Astrocyte (in vitro differentiated cells and primary cell): ENCODE data around the gene FNDC3B. TPM values are rescaled to one million over a fixed set of nuclear protein-coding genes. Genes with fewer than 3 reads are reported as not detected.

Experiments
- DNase-seq: peaks from one replicate; pipeline ENCODE4 v3.0.0-alpha.2; 2010; ENCODE audit warnings: low read depth
- FAIRE-seq: peaks from 2 replicates; lab custom pipeline; 2011; peaks lifted over from hg19 to GRCh38; lab: Jason Lieb, UNC
- H2AFZ ChIP-seq: 2 replicates; pipeline ENCODE4 v1.6.0; 2012; ENCODE audit warnings: low read depth, low read length, inconsistent platforms
- H3K27ac ChIP-seq: 2 replicates; pipeline ENCODE4 v1.5.1; 2011; ENCODE audit warnings: low read depth, low read length, inconsistent platforms
- H3K27me3 ChIP-seq: 2 replicates; pipeline ENCODE4 v1.6.0; 2011; ENCODE audit warnings: low read length, inconsistent platforms; ENCODE audit not compliant: insufficient read depth
- H3K36me3 ChIP-seq: 2 replicates; pipeline ENCODE4 v1.5.1; 2011; ENCODE audit warnings: low read length, inconsistent platforms; ENCODE audit not compliant: insufficient read depth
- H3K4me1 ChIP-seq: 2 replicates; pipeline ENCODE4 v1.5.1; 2011; ENCODE audit warnings: low read length, inconsistent platforms; ENCODE audit not compliant: insufficient read depth
- H3K4me2 ChIP-seq: 2 replicates; pipeline ENCODE4 v1.6.0; 2012; ENCODE audit warnings: low read length, inconsistent platforms
- H3K4me3 ChIP-seq: 2 replicates; pipeline ENCODE4 v1.5.1; 2011; ENCODE audit warnings: low read depth, mild to moderate bottlenecking, low read length, inconsistent platforms; ENCODE audit not compliant: insufficient read depth
- H3K79me2 ChIP-seq: 2 replicates; pipeline ENCODE4 v1.6.0; 2012; ENCODE audit warnings: mild to moderate bottlenecking, low read length, inconsistent platforms; ENCODE audit not compliant: insufficient read depth
- H3K9ac ChIP-seq: 2 replicates; pipeline ENCODE4 v1.6.0; 2012; ENCODE audit warnings: mild to moderate bottlenecking, low read length, inconsistent platforms
- H3K9me3 ChIP-seq: 2 replicates; pipeline ENCODE4 v1.5.1; 2012; ENCODE audit warnings: low read depth, mild to moderate bottlenecking, low read length, inconsistent platforms; ENCODE audit not compliant: insufficient read depth
- H4K20me1 ChIP-seq: 2 replicates; pipeline ENCODE4 v1.6.0; 2012; ENCODE audit warnings: low read length, inconsistent platforms; ENCODE audit not compliant: insufficient read depth
- H3K27ac Mint-ChIP-seq: one replicate; pipeline ENCODE4 v1.8.0; 2021; ENCODE audit warnings: mild to moderate bottlenecking, mixed read lengths; ENCODE audit not compliant: unreplicated experiment
- H3K27me3 Mint-ChIP-seq: one replicate; pipeline ENCODE4 v1.8.0; 2021; ENCODE audit warnings: low read depth, mixed read lengths; ENCODE audit not compliant: unreplicated experiment
- H3K36me3 Mint-ChIP-seq: one replicate; pipeline ENCODE4 v1.8.0; 2021; ENCODE audit warnings: low read depth, mixed read lengths; ENCODE audit not compliant: unreplicated experiment
- H3K4me1 Mint-ChIP-seq: one replicate; pipeline ENCODE4 v1.8.0; 2021; ENCODE audit warnings: low read depth, mixed read lengths; ENCODE audit not compliant: unreplicated experiment
- H3K4me3 Mint-ChIP-seq: one replicate; pipeline ENCODE4 v1.8.0; 2021; ENCODE audit warnings: mild to moderate bottlenecking, moderate library complexity, mixed read lengths; ENCODE audit not compliant: unreplicated experiment
- H3K9me3 Mint-ChIP-seq: one replicate; pipeline ENCODE4 v1.8.0; 2021; ENCODE audit warnings: mild to moderate bottlenecking, mixed read lengths; ENCODE audit not compliant: unreplicated experiment
- EZH2 ChIP-seq: IDR thresholded peaks from 2 replicates; pipeline ENCODE4 v1.6.1; 2012; ENCODE audit warnings: mild to moderate bottlenecking, low read length, inconsistent platforms; ENCODE audit not compliant: insufficient read depth
- total RNA-seq: library from RNA; stranded (reverse); gene quantifications from 2 replicates; pipeline ENCODE4 v1.2.1, GENCODE V29; 2021
- TF ChIP-seq, protein P1 (sequence below): IDR thresholded peaks from 2 replicates; pipeline ENCODE4 v1.5.1; 2011; ENCODE audit warnings: low read depth, mild to moderate bottlenecking, inconsistent platforms, low read length, moderate library complexity; ENCODE audit not compliant: insufficient read depth

FNDC3B gene
- total RNA-seq, 1 donor from 2014 or later = 327 TPM

- DNase-seq (no peak), FAIRE-seq (no peak)
- no peaks in the 10 kb centered on the region for H3K27me3 Mint-ChIP-seq
- H3K9me3 ChIP-seq = no peaks in the 10 kb centered on the region
- H3K79me2 ChIP-seq = no peaks in the 10 kb centered on the region
- peaks cover 19% of the 10 kb centered on the region for H3K36me3 Mint-ChIP-seq
- H3K9ac ChIP-seq = no peak overlapping the region
- H3K4me3 Mint-ChIP-seq = no peak overlapping the region
- H3K4me1 Mint-ChIP-seq = no peaks in the 10 kb centered on the region
- TF ChIP-seq EZH2 = no peak
- TF ChIP-seq, protein P1, sequence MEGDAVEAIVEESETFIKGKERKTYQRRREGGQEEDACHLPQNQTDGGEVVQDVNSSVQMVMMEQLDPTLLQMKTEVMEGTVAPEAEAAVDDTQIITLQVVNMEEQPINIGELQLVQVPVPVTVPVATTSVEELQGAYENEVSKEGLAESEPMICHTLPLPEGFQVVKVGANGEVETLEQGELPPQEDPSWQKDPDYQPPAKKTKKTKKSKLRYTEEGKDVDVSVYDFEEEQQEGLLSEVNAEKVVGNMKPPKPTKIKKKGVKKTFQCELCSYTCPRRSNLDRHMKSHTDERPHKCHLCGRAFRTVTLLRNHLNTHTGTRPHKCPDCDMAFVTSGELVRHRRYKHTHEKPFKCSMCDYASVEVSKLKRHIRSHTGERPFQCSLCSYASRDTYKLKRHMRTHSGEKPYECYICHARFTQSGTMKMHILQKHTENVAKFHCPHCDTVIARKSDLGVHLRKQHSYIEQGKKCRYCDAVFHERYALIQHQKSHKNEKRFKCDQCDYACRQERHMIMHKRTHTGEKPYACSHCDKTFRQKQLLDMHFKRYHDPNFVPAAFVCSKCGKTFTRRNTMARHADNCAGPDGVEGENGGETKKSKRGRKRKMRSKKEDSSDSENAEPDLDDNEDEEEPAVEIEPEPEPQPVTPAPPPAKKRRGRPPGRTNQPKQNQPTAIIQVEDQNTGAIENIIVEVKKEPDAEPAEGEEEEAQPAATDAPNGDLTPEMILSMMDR = no peak
- H3K4me2 ChIP-seq = no peak overlapping the region
- no peak overlapping the region for H2AFZ ChIP-seq
- peaks cover 1% of the 10 kb centered on the region for H3K9me3 Mint-ChIP-seq
- H4K20me1 ChIP-seq = no peaks in the 10 kb centered on the region
- H3K4me1 ChIP-seq = no peaks in the 10 kb centered on the region
- no peak overlapping the region for H3K4me3 ChIP-seq
- no peak overlapping the region for H3K27ac ChIP-seq
- H3K27ac Mint-ChIP-seq = no peak overlapping the region
- H3K36me3 ChIP-seq = peaks cover 10% of the 10 kb centered on the region
- H3K27me3 ChIP-seq = no peaks in the 10 kb centered on the region
These were observed 366.5 kb downstream of the FNDC3B start for GRCh38 chr3:172405914-172406313.

DNA sequence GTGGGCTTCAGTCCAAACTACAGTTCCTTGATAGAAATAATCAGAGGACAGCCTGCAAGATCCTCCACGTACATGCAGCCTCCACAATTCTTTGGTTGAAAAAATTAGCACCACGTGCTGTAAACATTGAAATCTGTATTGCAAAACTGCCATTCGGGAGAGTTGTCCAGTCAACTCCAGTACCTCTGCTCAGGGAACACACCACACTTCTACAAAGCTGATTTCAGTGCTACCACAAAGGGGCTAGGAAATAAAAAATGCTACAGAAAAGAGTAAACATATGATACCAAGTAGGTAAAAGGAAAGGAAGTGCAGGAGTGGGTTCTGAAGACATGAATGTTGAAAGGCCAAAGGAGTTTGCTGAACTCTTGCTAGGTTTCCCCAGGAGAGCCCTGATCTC is 368.5 kb downstream of the FNDC3B start:
- TF ChIP-seq EZH2 = no peak
- TF ChIP-seq, protein P1 = no peak
- H3K27me3 Mint-ChIP-seq = no peaks in the 10 kb centered on the region
- DNase-seq (no peak), FAIRE-seq (no peak)
- no peak overlapping the region for H3K4me3 Mint-ChIP-seq
- Histone ChIP-seq H3K4me3 (no peak overlapping the region), H3K27ac (no peak overlapping the region), H3K36me3 (no peaks in the 10 kb centered on the region), H2AFZ (no peak overlapping the region), H4K20me1 (no peaks in the 10 kb centered on the region), H3K4me1 (no peaks in the 10 kb centered on the region), H3K4me2 (no peak overlapping the region), H3K9me3 (no peaks in the 10 kb centered on the region), H3K27me3 (no peaks in the 10 kb centered on the region), H3K9ac (no peak overlapping the region), H3K79me2 (no peaks in the 10 kb centered on the region)
- no peaks in the 10 kb centered on the region for H3K9me3 Mint-ChIP-seq
- no peaks in the 10 kb centered on the region for H3K4me1 Mint-ChIP-seq
- no peak overlapping the region for H3K27ac Mint-ChIP-seq
- peaks cover 4% of the 10 kb centered on the region for H3K36me3 Mint-ChIP-seq

- H3K4me3 Mint-ChIP-seq = no peak overlapping the region
- Histone ChIP-seq H3K4me3 (no peak overlapping the region), H3K79me2 (no peaks in the 10 kb centered on the region), H3K4me1 (no peaks in the 10 kb centered on the region), H3K9me3 (no peaks in the 10 kb centered on the region), H3K4me2 (no peak overlapping the region), H3K27ac (no peak overlapping the region), H3K36me3 (no peaks in the 10 kb centered on the region), H4K20me1 (no peaks in the 10 kb centered on the region), H3K9ac (no peak overlapping the region), H2AFZ (no peak overlapping the region), H3K27me3 (no peaks in the 10 kb centered on the region)
- FAIRE-seq (no peak), DNase-seq (no peak)
- no peaks in the 10 kb centered on the region for H3K27me3 Mint-ChIP-seq
- H3K27ac Mint-ChIP-seq = no peak overlapping the region
- no peaks in the 10 kb centered on the region for H3K4me1 Mint-ChIP-seq
- peaks cover 2% of the 10 kb centered on the region for H3K36me3 Mint-ChIP-seq
- no peaks in the 10 kb centered on the region for H3K9me3 Mint-ChIP-seq
- TF ChIP-seq EZH2 = no peak
- TF ChIP-seq, protein P1 = no peak
These were observed 371.5 kb downstream of the FNDC3B start for GRCh38 chr3:172410702-172411477.
